Endothelial cell of umbilical vein (primary cell): ENCODE results near the gene INO80D.

Experiments used
- CTCF ChIP-seq, 2 donors: IDR thresholded peaks; 1 replicate in 1 of 2; 2 replicates in 1 of 2; pipeline ENCODE4 v1.5.1; 2011; ENCODE audit warnings: low read length in 2 of 2, mild to moderate bottlenecking in 2 of 2, moderate library complexity in 2 of 2, control low read depth in 1 of 2, inconsistent platforms in 1 of 2, low read depth in 1 of 2; ENCODE audit not compliant: insufficient read depth in 1 of 2; ENCODE audit errors: extremely low read depth in 1 of 2
- EZH2 ChIP-seq: IDR thresholded peaks from 2 replicates; pipeline ENCODE4 v1.6.1; 2012; ENCODE audit warnings: borderline replicate concordance, low read depth, mild to moderate bottlenecking, moderate library complexity, low read length, inconsistent platforms; ENCODE audit not compliant: severe bottlenecking
- GATA2 ChIP-seq: IDR thresholded peaks from 2 replicates; pipeline ENCODE4 v1.7.0; 2011; ENCODE audit warnings: low read depth, mild to moderate bottlenecking, moderate library complexity, mixed read lengths, low read length; ENCODE audit not compliant: insufficient read length, insufficient read depth
- JUN ChIP-seq: IDR thresholded peaks from 2 replicates; pipeline ENCODE4 v1.6.1; 2011; ENCODE audit warnings: borderline replicate concordance, low read depth; ENCODE audit not compliant: insufficient read length, insufficient read depth
- MAX ChIP-seq: IDR thresholded peaks from 2 replicates; pipeline ENCODE4 v1.6.1; 2011; ENCODE audit not compliant: insufficient read depth, insufficient read length
- MYC ChIP-seq: IDR thresholded peaks from one replicate; pipeline ENCODE4 v1.6.1; 2011; ENCODE audit warnings: mild to moderate bottlenecking, low read depth, low read length
- POLR2A ChIP-seq: IDR thresholded peaks from 2 replicates; pipeline ENCODE4 v1.6.1; 2012; ENCODE audit warnings: low read depth, mild to moderate bottlenecking, control low read depth, low read length
- POLR2AphosphoS5 ChIP-seq: IDR thresholded peaks from 2 replicates; pipeline ENCODE4 v1.6.1; 2012; ENCODE audit warnings: low read depth, mild to moderate bottlenecking, control low read depth, low read length, moderate library complexity; ENCODE audit not compliant: insufficient read depth

- no peak for TF ChIP-seq JUN
- no peak for TF ChIP-seq CTCF (IDR thresholded peaks at IDR 0.05; ENCODE audit: extremely low read depth in 1 of 2, insufficient read depth in 1 of 2, low read depth in 1 of 2, low read length in 2 of 2)
- no peak for TF ChIP-seq POLR2A
- no peak for TF ChIP-seq POLR2AphosphoS5
- TF ChIP-seq GATA2: no peak
- TF ChIP-seq EZH2: no peak
- TF ChIP-seq MAX: no peak
- TF ChIP-seq MYC: no peak
Measured at GRCh38 chr2:205948883-205949282, 137.1 kb downstream of the INO80D start.
